HCEC 1CT (cell line): ENCODE data around the gene SDSL.

Experiments used
- DNase-seq: peaks from one replicate; pipeline ENCODE4 v3.0.0-alpha.2; 2017

Gene SDSL

GRCh38 chr12:113422030-113422885 lies at the start of gene SDSL:
TSS of gene SDSL (plus strand) at chr12:113422380. CDS start at chr12:113427983, 5,603 bp downstream.
- peak; percentile 80 for DNase-seq

- DNase-seq: no peak
These were observed 48.7 kb upstream of the SDSL start for GRCh38 chr12:113373440-113373839.

- no peak for DNase-seq
These were observed 48.2 kb upstream of the SDSL start for GRCh38 chr12:113373969-113374368.

GRCh38 chr12:113374823-113375428 lies 47.3 kb upstream of the SDSL start:
- DNase-seq: no peak

- DNase-seq: no peak
These were observed 43.9 kb upstream of the SDSL start for GRCh38 chr12:113378291-113378690.

- DNase-seq: no peak
These were observed 41.0 kb upstream of the SDSL start for GRCh38 chr12:113381220-113381619.

GRCh38 chr12:113382206-113382605 lies 40.0 kb upstream of the SDSL start:
- no peak for DNase-seq

- no peak for DNase-seq
These were observed 37.4 kb upstream of the SDSL start for GRCh38 chr12:113384778-113385177.

- no peak for DNase-seq
These were observed 36.8 kb upstream of the SDSL start for GRCh38 chr12:113385282-113385882.

GRCh38 chr12:113386866-113387566 lies 35.2 kb upstream of the SDSL start:
- DNase-seq: no peak

GRCh38 chr12:113387631-113388030 lies 34.5 kb upstream of the SDSL start:
- no peak for DNase-seq

- no peak for DNase-seq
These were observed 33.8 kb upstream of the SDSL start for GRCh38 chr12:113388351-113388750.

GRCh38 chr12:113390064-113391043 lies 31.8 kb upstream of the SDSL start:
- DNase-seq: no peak

- DNase-seq: no peak
These were observed 31.0 kb upstream of the SDSL start for GRCh38 chr12:113391145-113391544.

GRCh38 chr12:113391650-113392337 lies 30.4 kb upstream of the SDSL start:
- DNase-seq: no peak

GRCh38 chr12:113392520-113392919 lies 29.7 kb upstream of the SDSL start:
- DNase-seq: no peak

- DNase-seq: no peak
These were observed 29.1 kb upstream of the SDSL start for GRCh38 chr12:113392988-113393579.

- no peak for DNase-seq
These were observed 28.4 kb upstream of the SDSL start for GRCh38 chr12:113393749-113394148.

GRCh38 chr12:113395119-113395518 lies 27.1 kb upstream of the SDSL start:
- no peak for DNase-seq

- no peak for DNase-seq
These were observed 26.0 kb upstream of the SDSL start for GRCh38 chr12:113396200-113396599.
